ENCODE results near the gene PPP1R14D.

PPP1R14D gene

GRCh38 chr15:40852529-40852928 lies 24.0 kb upstream of the PPP1R14D start:
- DNase-seq (ENCODE audit: low read depth in 2 of 2): no peak

GRCh38 chr15:40850576-40851112 lies 22.1 kb upstream of the PPP1R14D start:
- no peak for DNase-seq (ENCODE audit: low read depth in 2 of 2)

- no peak for DNase-seq (ENCODE audit: low read depth in 2 of 2)
These were observed 18.9 kb upstream of the PPP1R14D start for GRCh38 chr15:40847223-40847961.

GRCh38 chr15:40846841-40847222 lies 18.3 kb upstream of the PPP1R14D start:
- DNase-seq (ENCODE audit: low read depth in 2 of 2): no peak

GRCh38 chr15:40845511-40846284 lies 17.2 kb upstream of the PPP1R14D start:
- DNase-seq (ENCODE audit: low read depth in 2 of 2): no peak

- no peak for DNase-seq (ENCODE audit: low read depth in 2 of 2)
These were observed 16.5 kb upstream of the PPP1R14D start for GRCh38 chr15:40845036-40845435.

GRCh38 chr15:40844696-40845030 lies 16.2 kb upstream of the PPP1R14D start:
- DNase-seq (ENCODE audit: low read depth in 2 of 2): peak; percentile 10 to 13

GRCh38 chr15:40843885-40844695 lies 15.6 kb upstream of the PPP1R14D start, which contains the start of gene SPINT1:
SPINT1 (plus strand) TSS chr15:40844048; CDS start chr15:40844555, 507 bp downstream.
- peak; percentile 63 to 71 for DNase-seq (ENCODE audit: low read depth in 2 of 2)

GRCh38 chr15:40843261-40843884 lies 14.9 kb upstream of the PPP1R14D start:
- no peak for DNase-seq (ENCODE audit: low read depth in 2 of 2)

- DNase-seq (ENCODE audit: low read depth in 2 of 2): no peak
These were observed 13.2 kb upstream of the PPP1R14D start for GRCh38 chr15:40841741-40842140.

- DNase-seq (ENCODE audit: low read depth in 2 of 2): no peak
These were observed 10.2 kb upstream of the PPP1R14D start for GRCh38 chr15:40838756-40839155.

GRCh38 chr15:40836020-40836419 lies 7.5 kb upstream of the PPP1R14D start:
- no peak for DNase-seq (ENCODE audit: low read depth in 2 of 2)

- no peak for DNase-seq (ENCODE audit: low read depth in 2 of 2)
These were observed 4.4 kb upstream of the PPP1R14D start for GRCh38 chr15:40832903-40833302.

- DNase-seq (ENCODE audit: low read depth in 2 of 2): no peak
These were observed 3.4 kb upstream of the PPP1R14D start for GRCh38 chr15:40831861-40832260.

GRCh38 chr15:40830884-40831283 lies 2.4 kb upstream of the PPP1R14D start:
- no peak for DNase-seq (ENCODE audit: low read depth in 2 of 2)

GRCh38 chr15:40829115-40829514 lies 607 bp upstream of the PPP1R14D start:
- DNase-seq (ENCODE audit: low read depth in 2 of 2): no peak

GRCh38 chr15:40826423-40827075 lies 2.0 kb downstream of the PPP1R14D start:
- DNase-seq (ENCODE audit: low read depth in 2 of 2): no peak

GRCh38 chr15:40825661-40826422 lies 2.7 kb downstream of the PPP1R14D start:
- no peak for DNase-seq (ENCODE audit: low read depth in 2 of 2)

GRCh38 chr15:40823572-40824343 lies 4.8 kb downstream of the PPP1R14D start:
- no peak for DNase-seq (ENCODE audit: low read depth in 2 of 2)

GRCh38 chr15:40821195-40821594 lies 7.3 kb downstream of the PPP1R14D start:
- DNase-seq (ENCODE audit: low read depth in 2 of 2): no peak

All from stimulated activated CD8-positive, alpha-beta memory T cell treated with anti-CD3 and anti-CD28 coated beads, Interleukin-15, amount 100 ng/mL, for 48 hours (primary cell).